ENCODE measurements around the gene ATG9B.

- TF ChIP-seq CTCF (IDR thresholded peaks at IDR 0.05), result no peak
- TF ChIP-seq POLR2AphosphoS5 (IDR thresholded peaks at IDR 0.05), result no peak
These were observed 9.6 kb upstream of the ATG9B start for GRCh38 chr7:151033864-151034249.

All from suprapubic skin (tissue), 3 donors.